Mesodermal cell (in vitro differentiated cells): ENCODE data around the gene KCNQ5.

Experiments
- H3K27ac ChIP-seq: 2 replicates; pipeline ENCODE4 v1.7.0; 2013; ENCODE audit warnings: mild to moderate bottlenecking, low read depth, low read length, moderate library complexity; ENCODE audit not compliant: severe bottlenecking
- H3K36me3 ChIP-seq: 2 replicates; pipeline ENCODE4 v1.7.1; 2013; ENCODE audit warnings: mild to moderate bottlenecking, low read length, moderate library complexity; ENCODE audit not compliant: control insufficient read depth, insufficient read depth
- H3K4me1 ChIP-seq: one replicate; pipeline ENCODE4 v1.7.1; 2013; ENCODE audit warnings: mild to moderate bottlenecking, low read length; ENCODE audit not compliant: insufficient read depth, control insufficient read depth, poor library complexity, severe bottlenecking
- H3K4me3 ChIP-seq: 2 replicates; pipeline ENCODE4 v1.7.0; 2013; ENCODE audit warnings: low read length, control low read depth, mild to moderate bottlenecking; ENCODE audit not compliant: insufficient read depth, poor library complexity, severe bottlenecking; ENCODE audit errors: extremely low read depth
- H3K9me3 ChIP-seq: 2 replicates; pipeline ENCODE4 v1.7.1; 2013; ENCODE audit warnings: mild to moderate bottlenecking, low read length, moderate library complexity; ENCODE audit not compliant: control insufficient read depth
- WGBS, 2 experiments: methylation state at CpG; one replicate each; pipeline ENCODE4 v1.1.5; 2013; ENCODE audit warnings: missing lambda C conversion rate in 2 of 2; ENCODE audit not compliant: insufficient coverage in 2 of 2; 5-methylcytosine and 5-hydroxymethylcytosine counted together

KCNQ5 gene

GRCh38 chr6:72739368-72739779 is 117.5 kb downstream of the KCNQ5 start:
- H3K27ac ChIP-seq = no peak overlapping the region
- 89 to 100% methylated on average over 1 of the region's 3 CpGs for WGBS, 2 experiments
- no peaks in the 10 kb centered on the region for H3K9me3 ChIP-seq
- H3K4me3 ChIP-seq = no peak overlapping the region
- no peaks in the 10 kb centered on the region for H3K4me1 ChIP-seq
- H3K36me3 ChIP-seq = no peaks in the 10 kb centered on the region

DNA sequence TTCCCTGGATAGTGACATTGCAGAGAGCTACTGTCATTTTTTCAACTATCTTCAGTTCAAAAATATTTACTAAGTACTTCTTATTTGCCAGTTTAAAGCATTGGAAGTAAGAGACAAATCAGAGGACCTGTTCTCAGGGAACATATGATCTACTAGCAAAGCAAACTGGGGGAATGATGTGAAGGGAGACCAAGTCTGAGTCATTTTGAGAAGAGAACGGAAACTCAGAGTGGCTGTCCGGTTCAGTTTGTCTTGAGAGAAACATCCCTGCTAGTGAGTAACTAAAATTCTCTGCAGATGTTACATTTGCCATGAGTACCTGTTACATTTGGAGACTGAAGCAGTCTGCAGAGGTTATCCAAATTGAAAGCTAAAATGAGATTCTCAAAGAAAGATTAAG is 118.3 kb downstream of the KCNQ5 start:
- Histone ChIP-seq H3K27ac (no peak overlapping the region), H3K4me3 (no peak overlapping the region), H3K36me3 (no peaks in the 10 kb centered on the region), H3K4me1 (no peaks in the 10 kb centered on the region), H3K9me3 (no peaks in the 10 kb centered on the region)
- 93 to 96% methylated on average over 2 of the region's 2 CpGs for WGBS, 2 experiments

- H3K4me3 ChIP-seq = no peak overlapping the region
- 90 to 93% methylated on average over 2 to 3 of the region's 3 CpGs for WGBS, 2 experiments
- no peak overlapping the region for H3K27ac ChIP-seq
- H3K36me3 ChIP-seq = no peaks in the 10 kb centered on the region
- no peaks in the 10 kb centered on the region for H3K4me1 ChIP-seq
- no peaks in the 10 kb centered on the region for H3K9me3 ChIP-seq
These were observed 119.2 kb downstream of the KCNQ5 start for GRCh38 chr6:72741083-72741482.

- H3K27ac ChIP-seq = no peak overlapping the region
- no peaks in the 10 kb centered on the region for H3K4me1 ChIP-seq
- H3K4me3 ChIP-seq = no peak overlapping the region
- no peaks in the 10 kb centered on the region for H3K36me3 ChIP-seq
- H3K9me3 ChIP-seq = no peaks in the 10 kb centered on the region
- 25% methylated on average over 2 of the region's 5 CpGs; no CpG with 5 or more reads in 1 of the 2 experiments for WGBS, 2 experiments
These were observed 120.3 kb downstream of the KCNQ5 start for GRCh38 chr6:72742001-72742673.

GRCh38 chr6:72746276-72746675 is 124.4 kb downstream of the KCNQ5 start:
- 92 to 100% methylated on average over 1 of the region's 2 CpGs for WGBS, 2 experiments
- H3K4me3 ChIP-seq = no peak overlapping the region
- no peak overlapping the region for H3K27ac ChIP-seq
- H3K4me1 ChIP-seq = no peaks in the 10 kb centered on the region
- H3K36me3 ChIP-seq = no peaks in the 10 kb centered on the region
- H3K9me3 ChIP-seq = no peaks in the 10 kb centered on the region

- Histone ChIP-seq H3K36me3 (no peaks in the 10 kb centered on the region), H3K4me3 (no peak overlapping the region), H3K4me1 (no peaks in the 10 kb centered on the region), H3K27ac (no peak overlapping the region), H3K9me3 (no peaks in the 10 kb centered on the region)
- WGBS, 2 experiments = 33 to 80% methylated on average over 1 of the region's 1 CpG
These were observed 126.9 kb downstream of the KCNQ5 start for GRCh38 chr6:72748759-72749158.

DNA sequence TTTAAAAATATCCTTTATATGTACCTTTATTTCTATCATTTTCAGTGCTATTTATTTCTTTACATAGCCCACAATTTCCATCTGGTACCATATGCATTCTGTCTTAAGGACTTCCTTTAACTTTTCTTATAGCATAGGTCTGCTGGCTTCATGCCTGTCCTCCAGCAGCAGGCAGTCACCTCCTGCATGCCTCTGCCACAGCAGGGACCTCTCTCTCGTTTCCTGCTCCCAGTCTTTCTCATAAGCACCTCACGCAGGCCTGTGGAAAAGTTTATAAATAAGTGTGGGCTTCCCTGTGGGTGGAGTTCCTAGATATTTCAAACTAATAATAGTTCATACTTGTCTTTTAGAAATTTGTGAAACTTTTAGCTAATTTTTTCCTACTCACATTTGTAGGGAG is 133.9 kb downstream of the KCNQ5 start:
- Histone ChIP-seq H3K9me3 (no peaks in the 10 kb centered on the region), H3K27ac (no peak overlapping the region), H3K4me1 (no peaks in the 10 kb centered on the region), H3K36me3 (no peaks in the 10 kb centered on the region), H3K4me3 (no peak overlapping the region)
- no CpG with 5 or more reads among the region's 2 CpGs for WGBS, 2 experiments

- peaks cover 6% of the 10 kb centered on the region for H3K4me1 ChIP-seq
- WGBS, 2 experiments = no CpG with 5 or more reads among the region's 3 CpGs
- H3K36me3 ChIP-seq = no peaks in the 10 kb centered on the region
- H3K27ac ChIP-seq = no peak overlapping the region
- no peaks in the 10 kb centered on the region for H3K9me3 ChIP-seq
- no peak overlapping the region for H3K4me3 ChIP-seq
These were observed 135.2 kb downstream of the KCNQ5 start for GRCh38 chr6:72757048-72757447.

DNA sequence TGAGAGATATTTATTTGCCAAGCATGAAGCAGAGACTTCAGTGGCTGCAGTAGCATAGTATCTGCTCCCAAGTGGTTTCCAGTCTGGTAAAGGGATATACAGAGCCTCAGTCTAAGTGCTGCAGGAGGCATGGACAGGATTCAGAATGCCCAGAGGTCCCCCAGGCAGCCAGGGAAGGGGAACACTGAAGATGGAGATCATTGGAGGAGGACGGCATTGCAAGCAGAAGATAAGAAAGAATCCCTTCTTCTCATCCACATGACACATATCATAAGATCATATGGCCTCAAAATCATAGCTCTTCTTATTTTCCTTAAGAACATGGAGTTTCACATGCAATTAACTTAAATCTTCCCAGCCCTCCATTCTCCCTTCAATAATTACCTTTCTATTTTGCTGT is 136.1 kb downstream of the KCNQ5 start:
- Histone ChIP-seq H3K27ac (no peak overlapping the region), H3K9me3 (no peaks in the 10 kb centered on the region), H3K4me1 (peaks cover 6% of the 10 kb centered on the region), H3K36me3 (no peaks in the 10 kb centered on the region), H3K4me3 (no peak overlapping the region)
- WGBS, 2 experiments = 100% methylated on average over 1 of the region's 1 CpG; no CpG with 5 or more reads in 1 of the 2 experiments

DNA sequence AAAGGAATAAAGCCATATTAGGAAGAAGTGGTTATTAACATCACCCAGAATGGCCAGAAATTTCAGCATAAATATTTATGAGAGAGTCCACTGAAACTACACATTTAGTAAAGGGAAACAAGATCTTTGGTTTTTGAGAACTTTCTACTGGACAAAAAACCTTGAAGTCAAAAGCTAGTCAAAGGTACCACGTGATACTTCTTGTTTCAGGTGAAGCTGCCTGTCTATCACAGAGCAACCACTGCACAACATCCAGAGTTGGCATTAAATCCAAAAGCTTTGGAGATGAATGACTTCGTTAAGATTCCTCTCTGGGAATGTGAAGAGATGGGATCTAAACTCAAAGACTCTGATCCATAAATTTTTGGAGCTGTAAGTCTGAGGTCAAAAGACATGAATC is 137.0 kb downstream of the KCNQ5 start:
- Histone ChIP-seq H3K36me3 (no peaks in the 10 kb centered on the region), H3K27ac (no peak overlapping the region), H3K9me3 (no peaks in the 10 kb centered on the region), H3K4me1 (peaks cover 12% of the 10 kb centered on the region), H3K4me3 (no peak overlapping the region)
- 83% methylated on average over 1 of the region's 2 CpGs; no CpG with 5 or more reads in 1 of the 2 experiments for WGBS, 2 experiments

GRCh38 chr6:72760114-72760793 is 138.4 kb downstream of the KCNQ5 start:
- Histone ChIP-seq H3K4me3 (no peak overlapping the region), H3K27ac (peak overlapping the region; percentile 16), H3K9me3 (no peaks in the 10 kb centered on the region), H3K4me1 (peaks cover 12% of the 10 kb centered on the region), H3K36me3 (no peaks in the 10 kb centered on the region)
- WGBS, 2 experiments = 45% methylated on average over 2 of the region's 4 CpGs; no CpG with 5 or more reads in 1 of the 2 experiments
